Nephron (organoid): ENCODE results near the gene COG4.

Source experiments
- H3K27ac Mint-ChIP-seq, 3 experiments: 2 replicates each; pipeline ENCODE4 v1.8.0; 2020; ENCODE audit warnings: mixed read lengths in 3 of 3, mild to moderate bottlenecking in 2 of 3, moderate library complexity in 1 of 3
- H3K27me3 Mint-ChIP-seq: 2 replicates; pipeline ENCODE4 v1.8.0; 2021; ENCODE audit warnings: low read depth, mild to moderate bottlenecking, moderate library complexity, mixed read lengths
- H3K36me3 Mint-ChIP-seq: 2 replicates; pipeline ENCODE4 v1.8.0; 2020; ENCODE audit warnings: low read depth, mixed read lengths
- H3K4me1 Mint-ChIP-seq: 2 replicates; pipeline ENCODE4 v1.8.0; 2020; ENCODE audit warnings: mixed read lengths
- H3K4me3 Mint-ChIP-seq, 3 experiments: 2 replicates each; pipeline ENCODE4 v1.8.0; 2020; ENCODE audit warnings: mild to moderate bottlenecking in 3 of 3, mixed read lengths in 3 of 3, moderate library complexity in 2 of 3
- H3K9me3 Mint-ChIP-seq: 2 replicates; pipeline ENCODE4 v1.8.0; 2020; ENCODE audit warnings: mixed read lengths
- TF ChIP-seq, protein P1 (sequence below), 3 experiments: fragments of 200-600 bp; sonication (generic); IDR thresholded peaks; one replicate each; pipeline ENCODE4 v1.5.0; 2021; ENCODE audit warnings: antibody characterized with exemption in 3 of 3; ENCODE audit not compliant: unreplicated experiment in 3 of 3

COG4 gene

GRCh38 chr16:70432723-70433457, 90.5 kb downstream of the COG4 start:
- Mint-ChIP-seq H3K9me3 (no peaks in the 10 kb centered on the region), H3K27ac (peak overlapping the region; percentile 98 to 99 (median 99)), H3K4me3 (peak overlapping the region; percentile 63 to 81 (median 73)), H3K36me3 (peaks cover 13% of the 10 kb centered on the region), H3K27me3 (no peaks in the 10 kb centered on the region), H3K4me1 (peaks cover 78% of the 10 kb centered on the region)
- TF ChIP-seq, protein P1, sequence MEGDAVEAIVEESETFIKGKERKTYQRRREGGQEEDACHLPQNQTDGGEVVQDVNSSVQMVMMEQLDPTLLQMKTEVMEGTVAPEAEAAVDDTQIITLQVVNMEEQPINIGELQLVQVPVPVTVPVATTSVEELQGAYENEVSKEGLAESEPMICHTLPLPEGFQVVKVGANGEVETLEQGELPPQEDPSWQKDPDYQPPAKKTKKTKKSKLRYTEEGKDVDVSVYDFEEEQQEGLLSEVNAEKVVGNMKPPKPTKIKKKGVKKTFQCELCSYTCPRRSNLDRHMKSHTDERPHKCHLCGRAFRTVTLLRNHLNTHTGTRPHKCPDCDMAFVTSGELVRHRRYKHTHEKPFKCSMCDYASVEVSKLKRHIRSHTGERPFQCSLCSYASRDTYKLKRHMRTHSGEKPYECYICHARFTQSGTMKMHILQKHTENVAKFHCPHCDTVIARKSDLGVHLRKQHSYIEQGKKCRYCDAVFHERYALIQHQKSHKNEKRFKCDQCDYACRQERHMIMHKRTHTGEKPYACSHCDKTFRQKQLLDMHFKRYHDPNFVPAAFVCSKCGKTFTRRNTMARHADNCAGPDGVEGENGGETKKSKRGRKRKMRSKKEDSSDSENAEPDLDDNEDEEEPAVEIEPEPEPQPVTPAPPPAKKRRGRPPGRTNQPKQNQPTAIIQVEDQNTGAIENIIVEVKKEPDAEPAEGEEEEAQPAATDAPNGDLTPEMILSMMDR (IDR thresholded peaks at IDR 0.05; ENCODE audit: unreplicated experiment in 3 of 3) = no peak

- Mint-ChIP-seq H3K4me3 (peak overlapping the region; percentile 37 to 81 (median 63)), H3K36me3 (peaks cover 18% of the 10 kb centered on the region), H3K27me3 (no peaks in the 10 kb centered on the region), H3K4me1 (peaks cover 79% of the 10 kb centered on the region), H3K27ac (peak overlapping the region; percentile 98 to 99 (median 99)), H3K9me3 (no peaks in the 10 kb centered on the region)
- TF ChIP-seq, protein P1 (IDR thresholded peaks at IDR 0.05; ENCODE audit: unreplicated experiment in 3 of 3) = no peak
Measured at GRCh38 chr16:70432356-70432722, 91.0 kb downstream of the COG4 start.

GRCh38 chr16:70430667-70431536, 92.5 kb downstream of the COG4 start:
- TF ChIP-seq, protein P1 (IDR thresholded peaks at IDR 0.05; ENCODE audit: unreplicated experiment in 3 of 3) = no peak
- Mint-ChIP-seq H3K4me3 (peak overlapping the region; percentile 59 to 72 (median 68)), H3K27me3 (no peaks in the 10 kb centered on the region), H3K27ac (peak overlapping the region; percentile 99 to 100 (median 99)), H3K36me3 (peaks cover 18% of the 10 kb centered on the region), H3K9me3 (no peaks in the 10 kb centered on the region), H3K4me1 (peaks cover 65% of the 10 kb centered on the region)
